Non-pigmented ciliary epithelial cell (primary cell): ENCODE data around the gene ASPRV1.

Source experiments
- DNase-seq: peaks from one replicate; pipeline ENCODE4 v3.0.0-alpha.2; 2010; ENCODE audit warnings: low read depth

ASPRV1 gene

GRCh38 chr2:69988086-69988635 lies 26.7 kb upstream of the ASPRV1 start:
- DNase-seq = no peak

DNA sequence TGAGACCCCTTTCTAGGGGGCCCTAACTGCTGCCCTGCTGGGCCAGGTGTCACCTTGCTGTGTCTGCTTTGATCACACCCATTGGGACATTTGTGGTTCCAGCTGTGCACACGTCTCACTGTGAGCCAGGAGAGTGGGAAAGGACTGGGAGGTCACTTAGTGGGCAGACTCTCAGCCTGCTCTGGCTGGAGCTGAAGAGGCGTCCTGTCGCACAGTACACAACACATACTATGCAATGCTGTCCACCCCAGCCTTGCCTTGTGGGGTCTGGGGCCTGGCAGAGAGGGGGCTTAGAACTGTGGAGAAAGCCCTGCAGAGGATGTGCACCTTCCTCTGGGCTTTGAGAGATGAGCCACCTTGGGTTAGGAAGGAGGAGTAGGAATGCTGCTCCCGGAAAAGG lies 25.3 kb upstream of the ASPRV1 start:
- no peak for DNase-seq

GRCh38 chr2:69985688-69986087 lies 24.3 kb upstream of the ASPRV1 start:
- DNase-seq = no peak

DNA sequence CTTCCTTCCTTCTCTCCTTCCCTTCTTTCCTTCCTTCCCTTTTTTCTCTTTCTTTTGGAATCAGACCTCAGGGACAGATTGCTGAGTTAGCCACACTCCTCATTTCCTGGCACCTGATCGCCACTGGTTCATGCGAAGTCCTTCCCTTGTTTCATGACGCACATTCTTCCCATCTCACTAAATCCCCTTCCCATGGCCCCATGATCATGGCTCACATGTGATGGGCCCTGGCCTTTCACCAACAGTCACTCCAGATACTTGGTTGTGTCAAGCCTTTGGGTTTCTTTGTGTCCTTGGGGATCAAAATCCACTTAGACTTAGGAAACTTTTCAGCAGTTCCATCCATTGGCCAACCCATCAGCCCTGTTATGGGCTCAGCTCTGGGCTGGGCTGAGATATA lies 23.8 kb upstream of the ASPRV1 start:
- no peak for DNase-seq

- DNase-seq = no peak
Measured at GRCh38 chr2:69983392-69983966, 22.0 kb upstream of the ASPRV1 start.

DNA sequence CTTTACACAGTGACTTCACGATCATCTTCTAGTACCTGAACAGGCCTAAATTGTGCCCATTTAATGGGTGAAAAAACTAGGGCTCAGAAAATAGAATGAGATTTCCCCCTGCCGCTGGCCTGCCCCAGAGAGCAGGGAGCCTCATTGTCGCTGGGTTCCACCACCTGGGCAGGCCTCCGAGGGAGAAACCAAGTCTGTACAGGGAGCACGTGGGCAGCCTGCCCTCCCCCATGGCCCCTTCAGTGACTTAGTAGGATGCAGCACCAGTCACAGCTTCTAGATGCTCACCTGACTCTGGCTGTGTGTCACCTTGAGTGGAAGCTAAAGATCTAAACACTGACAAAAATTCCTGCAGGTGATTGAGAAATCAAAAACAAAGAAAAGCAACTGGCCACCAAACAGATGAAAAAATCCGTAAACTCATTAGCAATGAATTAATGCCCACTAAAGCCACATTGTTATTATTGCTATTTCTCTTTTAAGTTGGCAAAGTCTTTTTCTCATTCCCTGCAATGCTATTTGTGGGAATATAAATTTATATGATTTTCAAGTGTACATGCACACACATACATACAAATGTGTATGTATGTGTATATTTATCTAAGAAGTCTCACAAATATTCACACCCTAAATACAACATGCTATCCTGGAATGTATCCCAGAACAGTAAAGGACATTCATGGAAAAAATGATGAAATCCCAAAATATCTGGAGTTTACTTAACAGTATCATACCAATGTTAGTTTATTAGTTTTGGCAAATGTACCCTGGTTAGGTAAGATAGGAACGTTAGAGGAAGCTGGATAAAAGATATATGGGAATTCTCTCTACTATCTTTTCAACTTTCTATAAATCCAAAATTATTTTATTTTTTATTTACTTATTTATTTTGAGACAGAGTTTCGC lies 18.7 kb upstream of the ASPRV1 start:
- DNase-seq = no peak

GRCh38 chr2:69977906-69978482 lies 16.6 kb upstream of the ASPRV1 start:
- DNase-seq = no peak

DNA sequence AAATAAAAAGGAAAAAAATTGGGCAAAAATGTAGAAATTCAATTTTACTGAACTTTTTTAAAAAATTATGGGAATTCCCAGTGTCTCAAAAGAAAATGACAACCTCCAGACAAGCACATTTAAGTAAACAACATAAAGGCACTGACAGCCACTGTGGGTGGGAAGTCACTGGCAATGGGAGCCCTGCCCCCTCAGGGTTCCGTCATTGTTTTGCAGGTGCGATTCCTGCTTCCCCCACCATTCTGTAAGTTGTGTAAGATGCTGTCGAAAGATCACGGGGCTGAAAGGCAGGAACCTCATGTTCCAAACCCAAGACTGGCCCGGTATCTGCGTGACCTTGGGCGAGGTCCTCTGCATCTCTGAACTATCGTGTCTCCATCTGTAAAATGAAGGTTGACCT lies 15.8 kb upstream of the ASPRV1 start:
- DNase-seq = no peak

GRCh38 chr2:69975853-69976462 lies 14.5 kb upstream of the ASPRV1 start:
- DNase-seq = no peak

DNA sequence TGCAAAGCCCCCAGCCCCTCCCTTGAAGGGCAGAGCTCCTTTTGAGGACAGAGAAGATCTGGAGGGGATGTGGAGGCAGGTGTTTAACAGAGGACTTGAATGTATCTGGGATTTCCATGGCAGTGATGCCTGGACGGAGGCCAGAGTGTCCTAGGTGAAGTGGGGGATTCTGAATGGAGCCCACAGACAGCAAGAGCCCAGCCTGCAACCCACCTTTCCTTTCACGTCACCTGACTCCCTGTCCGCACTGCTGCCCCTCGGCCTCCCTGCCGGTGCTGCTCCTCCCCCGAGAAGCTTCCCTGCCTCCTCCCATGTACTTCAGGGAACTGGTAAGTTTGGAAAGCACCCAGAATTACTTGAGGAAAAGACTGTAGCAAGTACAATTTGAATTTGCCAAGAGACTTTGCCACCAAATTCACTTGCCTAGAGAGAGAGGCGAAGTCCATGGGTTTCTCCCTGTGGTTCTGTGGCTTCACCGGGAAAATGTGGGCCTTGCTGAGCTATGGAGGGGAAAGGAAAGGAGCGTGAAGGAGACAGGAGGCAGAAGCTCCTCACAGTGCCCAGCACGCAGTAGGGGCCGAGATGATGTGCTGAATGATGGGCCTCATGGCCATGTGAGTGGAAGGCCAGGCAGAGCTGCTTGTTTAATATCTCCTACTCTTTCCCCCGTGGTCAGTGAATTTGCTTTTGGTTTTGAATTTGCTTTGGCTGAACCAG lies 13.9 kb upstream of the ASPRV1 start:
- no peak for DNase-seq

GRCh38 chr2:69973335-69973735 lies 11.9 kb upstream of the ASPRV1 start:
- no peak for DNase-seq

DNA sequence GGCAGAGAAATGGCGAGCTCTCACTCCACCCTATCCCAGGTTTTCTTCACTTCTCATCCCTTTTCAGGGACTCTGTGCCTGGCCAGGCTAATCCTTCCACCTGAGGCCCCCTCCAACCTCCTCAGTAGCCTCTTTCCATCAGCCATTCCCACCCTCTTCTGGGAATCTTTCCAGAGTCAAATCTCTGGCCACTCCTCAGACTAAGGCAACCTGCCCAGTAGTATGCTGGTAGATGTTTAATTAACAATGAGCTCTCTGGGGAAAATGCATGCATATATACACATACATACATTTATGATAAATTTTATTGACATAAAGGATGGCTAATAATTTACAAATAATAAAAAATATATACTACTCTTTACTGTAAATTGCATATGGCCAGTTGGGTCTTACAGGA lies 11.4 kb upstream of the ASPRV1 start:
- no peak for DNase-seq

DNA sequence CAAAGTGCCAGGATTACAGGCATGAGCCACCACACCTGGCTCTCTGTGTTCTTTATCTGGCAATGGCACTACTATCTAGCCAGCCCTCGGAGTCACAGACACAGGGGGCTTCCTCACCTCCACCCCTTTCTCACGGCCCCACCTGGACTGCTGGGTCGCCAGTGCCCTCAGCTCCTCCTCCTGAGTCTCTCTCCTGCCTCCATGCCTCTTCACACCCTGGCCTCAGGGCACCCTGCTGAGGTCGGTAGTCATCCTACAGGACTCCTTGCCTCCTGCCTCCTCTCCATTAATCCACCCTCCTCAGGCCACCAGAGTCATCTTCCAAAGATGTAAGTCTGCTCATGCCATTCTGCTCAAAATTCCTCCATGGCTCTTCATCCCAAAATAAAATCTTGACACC lies 8.6 kb upstream of the ASPRV1 start:
- DNase-seq = no peak

- no peak for DNase-seq
Measured at GRCh38 chr2:69969126-69969983, 7.9 kb upstream of the ASPRV1 start.

DNA sequence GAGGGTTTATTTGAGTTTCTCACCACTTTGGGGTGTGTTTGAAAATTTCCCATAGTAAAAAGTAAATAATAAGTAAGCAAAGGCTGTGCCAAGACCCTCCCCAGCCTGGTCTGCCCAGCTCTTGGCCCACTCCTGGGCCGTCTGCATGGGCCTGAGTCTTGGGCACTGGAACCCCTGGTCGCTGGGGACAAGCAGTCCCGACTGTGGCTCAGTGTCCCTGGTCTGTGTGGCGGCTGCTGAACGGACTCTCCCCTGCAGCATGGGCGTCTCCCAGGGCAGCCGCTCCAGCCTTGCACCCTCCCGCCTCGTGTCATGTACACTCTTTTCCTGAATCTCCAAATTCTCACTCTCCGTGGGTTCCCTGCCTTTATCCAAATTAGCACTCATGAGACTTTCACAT lies 7.2 kb upstream of the ASPRV1 start:
- DNase-seq = no peak

- DNase-seq = no peak
Measured at GRCh38 chr2:69966496-69966895, 5.1 kb upstream of the ASPRV1 start.

GRCh38 chr2:69965756-69966445 lies 4.5 kb upstream of the ASPRV1 start:
- DNase-seq = no peak

DNA sequence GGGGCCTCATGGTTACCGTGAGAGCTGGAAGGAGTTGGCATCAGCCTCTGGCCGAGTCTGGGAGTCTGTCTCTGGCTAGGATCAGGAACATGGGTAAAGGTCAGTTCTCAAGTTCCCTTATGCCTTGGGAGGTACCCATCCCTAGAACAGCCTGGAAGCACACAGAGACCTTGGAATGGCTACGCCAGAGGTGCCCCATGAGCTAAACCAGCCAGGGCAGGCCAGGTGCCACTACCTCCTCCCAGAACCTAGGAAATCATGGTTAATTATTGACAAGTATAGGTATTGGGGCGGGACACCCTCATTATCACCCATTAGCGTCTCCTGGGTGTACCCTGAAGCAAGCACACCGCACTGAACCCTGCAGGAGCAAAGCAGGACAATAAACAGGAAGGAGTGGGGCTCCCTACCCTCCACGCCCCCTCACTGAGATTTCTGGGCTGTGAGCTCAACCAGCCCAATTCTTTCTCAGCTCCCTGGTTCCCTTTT lies 3.0 kb upstream of the ASPRV1 start:
- DNase-seq = no peak

DNA sequence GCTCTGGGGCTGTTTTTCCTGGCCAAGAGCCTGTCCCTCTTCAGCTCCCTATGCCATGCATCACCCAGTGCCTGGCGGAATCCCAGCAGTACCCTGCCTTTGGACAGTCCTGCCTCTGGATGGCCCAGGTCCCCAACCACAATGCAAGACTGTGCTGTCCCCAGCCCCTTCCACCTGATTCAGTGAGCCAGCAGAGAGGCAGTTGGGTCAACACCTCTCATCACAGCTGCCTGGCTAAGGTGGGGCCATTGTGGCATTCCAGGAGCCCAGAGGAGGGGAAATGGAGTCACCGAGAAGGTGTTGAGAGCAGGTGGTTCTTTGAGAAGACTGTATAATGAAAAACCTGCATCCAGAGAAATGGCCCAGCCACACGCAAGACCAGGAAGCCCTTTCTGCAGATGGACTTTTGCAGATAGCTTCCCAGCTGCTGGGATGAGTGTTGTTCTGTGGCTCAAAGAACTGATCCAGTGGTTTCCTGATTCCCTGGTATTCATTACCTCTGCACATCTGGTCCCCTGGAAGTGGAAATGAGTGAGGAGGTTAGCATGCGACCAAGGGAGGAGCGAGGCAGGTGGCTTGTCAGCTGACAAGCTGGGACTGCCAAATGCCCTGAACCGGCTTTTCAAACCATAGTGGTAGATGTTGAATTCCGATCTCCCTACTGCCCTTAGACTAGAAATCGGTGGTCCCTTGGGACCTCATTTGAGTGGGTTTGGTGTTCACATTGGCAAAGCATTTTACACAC lies 1.7 kb upstream of the ASPRV1 start:
- no peak for DNase-seq

GRCh38 chr2:69960821-69961220 lies 610 bp downstream of the ASPRV1 start:
- DNase-seq = no peak
